ENCODE data around the gene SFSWAP.
"Not testable (repeated sequence)": the region's sequence is repeated elsewhere in the genome, so short reads cannot be mapped to it uniquely, and the experiment has no call there.

The SFSWAP gene

GRCh38 chr12:131770120-131770519 is 59.2 kb downstream of the SFSWAP start:
- no peak overlapping the region for H3K4me3 ChIP-seq (ENCODE audit: low read depth, low read length)
- DNase-seq (ENCODE audit: low read depth): no peak
- no peak for TF ChIP-seq CTCF (conservative IDR thresholded peaks at IDR 0.05; ENCODE audit: low read depth, low read length)

GRCh38 chr12:131771965-131772364 is 61.1 kb downstream of the SFSWAP start:
- DNase-seq (ENCODE audit: low read depth): no peak
- H3K4me3 ChIP-seq (ENCODE audit: low read depth, low read length): no peak overlapping the region
- no peak for TF ChIP-seq CTCF (conservative IDR thresholded peaks at IDR 0.05; ENCODE audit: low read depth, low read length)

GRCh38 chr12:131773582-131774221 is 62.8 kb downstream of the SFSWAP start:
- no peak overlapping the region for H3K4me3 ChIP-seq (ENCODE audit: low read depth, low read length)
- no peak for TF ChIP-seq CTCF (conservative IDR thresholded peaks at IDR 0.05; ENCODE audit: low read depth, low read length)
- DNase-seq (ENCODE audit: low read depth): no peak

- no peak overlapping the region for H3K4me3 ChIP-seq (ENCODE audit: low read depth, low read length)
- DNase-seq (ENCODE audit: low read depth): no peak
- no peak for TF ChIP-seq CTCF (conservative IDR thresholded peaks at IDR 0.05; ENCODE audit: low read depth, low read length)
These were observed 63.9 kb downstream of the SFSWAP start for GRCh38 chr12:131774576-131775391.

- no peak overlapping the region for H3K4me3 ChIP-seq (ENCODE audit: low read depth, low read length)
- DNase-seq (ENCODE audit: low read depth): no peak
- no peak for TF ChIP-seq CTCF (conservative IDR thresholded peaks at IDR 0.05; ENCODE audit: low read depth, low read length)
These were observed 64.7 kb downstream of the SFSWAP start for GRCh38 chr12:131775392-131776236.

GRCh38 chr12:131776237-131776889 is 65.5 kb downstream of the SFSWAP start:
- no peak for TF ChIP-seq CTCF (conservative IDR thresholded peaks at IDR 0.05; ENCODE audit: low read depth, low read length)
- H3K4me3 ChIP-seq (ENCODE audit: low read depth, low read length): no peak overlapping the region
- no peak for DNase-seq (ENCODE audit: low read depth)

DNA sequence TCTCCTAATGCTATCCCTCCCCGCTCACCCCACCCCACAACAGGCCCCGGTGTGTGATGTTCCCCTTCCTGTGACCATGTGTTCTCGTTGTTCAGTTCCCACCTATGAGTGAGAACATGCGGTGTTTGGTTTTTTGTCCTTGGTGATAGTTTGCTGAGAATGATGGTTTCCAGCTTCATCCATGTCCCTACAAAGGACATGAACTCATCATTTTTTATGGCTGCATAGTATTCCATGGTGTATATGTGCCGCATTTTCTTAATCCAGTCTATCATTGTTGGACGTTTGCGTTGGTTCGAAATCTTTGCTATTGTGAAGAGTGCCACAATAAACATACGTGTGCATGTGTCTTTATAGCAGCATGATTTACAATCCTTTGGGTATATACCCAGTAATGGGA is 66.4 kb downstream of the SFSWAP start:
- H3K4me3 ChIP-seq (ENCODE audit: low read depth, low read length); DNase-seq (ENCODE audit: low read depth): not testable (repeated sequence)
